Erythroblast (primary cell): ENCODE data around the gene CST5.
"Not testable (repeated sequence)": the region's sequence is repeated elsewhere in the genome, so short reads cannot be mapped to it uniquely, and the experiment has no call there.

ENCODE experiments used
- DNase-seq, 2 experiments: peaks; one replicate each; lab custom pipeline; 2025; lab: John Stamatoyannopoulos, UW
- GATA1 ChIP-seq: IDR thresholded peaks from 2 replicates; pipeline ENCODE4 v1.6.1; 2011; ENCODE audit warnings: low read depth, mild to moderate bottlenecking, control low read depth, low read length, moderate library complexity
- POLR2A ChIP-seq: IDR thresholded peaks from 2 replicates; pipeline ENCODE4 v1.6.1; 2011; ENCODE audit warnings: mild to moderate bottlenecking, low read length

Gene CST5

GRCh38 chr20:23917024-23917725 lies 37.6 kb upstream of the CST5 start:
- no peak for DNase-seq
- TF ChIP-seq POLR2A (no peak), GATA1 (no peak)

- no peak for DNase-seq
- TF ChIP-seq POLR2A (no peak), GATA1 (no peak)
Measured at GRCh38 chr20:23915844-23916243, 36.3 kb upstream of the CST5 start.

- DNase-seq, result not testable (repeated sequence)
Measured at GRCh38 chr20:23914469-23914868, 34.9 kb upstream of the CST5 start.

GRCh38 chr20:23910210-23910609 lies 30.7 kb upstream of the CST5 start:
- TF ChIP-seq GATA1 (no peak), POLR2A (no peak)
- DNase-seq, result no peak

GRCh38 chr20:23909390-23909789 lies 29.8 kb upstream of the CST5 start:
- no peak for DNase-seq
- no peak for TF ChIP-seq GATA1
- TF ChIP-seq POLR2A, result no peak

- no peak for DNase-seq
- no peak for TF ChIP-seq GATA1
- no peak for TF ChIP-seq POLR2A
Measured at GRCh38 chr20:23907579-23907978, 28.0 kb upstream of the CST5 start.

GRCh38 chr20:23902396-23902795 lies 22.8 kb upstream of the CST5 start:
- DNase-seq, result not testable (repeated sequence)

- DNase-seq, result not testable (repeated sequence)
Measured at GRCh38 chr20:23890867-23891266, 11.3 kb upstream of the CST5 start.

GRCh38 chr20:23889775-23890187 lies 10.2 kb upstream of the CST5 start:
- TF ChIP-seq POLR2A, result no peak
- TF ChIP-seq GATA1, result no peak
- peak; percentile 40 to 65 for DNase-seq

GRCh38 chr20:23887856-23888255 lies 8.3 kb upstream of the CST5 start:
- TF ChIP-seq POLR2A (no peak), GATA1 (no peak)
- no peak for DNase-seq

- TF ChIP-seq GATA1 (no peak), POLR2A (no peak)
- DNase-seq, result no peak
Measured at GRCh38 chr20:23884771-23885162, 5.2 kb upstream of the CST5 start.

- no peak for TF ChIP-seq POLR2A
- no peak for TF ChIP-seq GATA1
- DNase-seq, result no peak
Measured at GRCh38 chr20:23884136-23884770, 4.7 kb upstream of the CST5 start.

GRCh38 chr20:23881371-23881770 lies 1.8 kb upstream of the CST5 start:
- no peak for DNase-seq
- TF ChIP-seq POLR2A, result no peak
- no peak for TF ChIP-seq GATA1

GRCh38 chr20:23880417-23880816 lies 869 bp upstream of the CST5 start:
- DNase-seq, result no peak
- no peak for TF ChIP-seq GATA1
- no peak for TF ChIP-seq POLR2A

GRCh38 chr20:23879811-23880374 lies 345 bp upstream of the CST5 start:
- TF ChIP-seq POLR2A (no peak), GATA1 (no peak)
- DNase-seq, result no peak
